SHP77 treated with DMSO at 0.1 percent for 48 hours (cell line): ENCODE results near the gene CCNL2.
"Not testable (repeated sequence)": the region's sequence is repeated elsewhere in the genome, so short reads cannot be mapped to it uniquely, and the experiment has no call there.

ENCODE experiments used
- DNase-seq: peaks from one replicate; lab custom pipeline; 2025; lab: John Stamatoyannopoulos, UW

The CCNL2 gene

DNA sequence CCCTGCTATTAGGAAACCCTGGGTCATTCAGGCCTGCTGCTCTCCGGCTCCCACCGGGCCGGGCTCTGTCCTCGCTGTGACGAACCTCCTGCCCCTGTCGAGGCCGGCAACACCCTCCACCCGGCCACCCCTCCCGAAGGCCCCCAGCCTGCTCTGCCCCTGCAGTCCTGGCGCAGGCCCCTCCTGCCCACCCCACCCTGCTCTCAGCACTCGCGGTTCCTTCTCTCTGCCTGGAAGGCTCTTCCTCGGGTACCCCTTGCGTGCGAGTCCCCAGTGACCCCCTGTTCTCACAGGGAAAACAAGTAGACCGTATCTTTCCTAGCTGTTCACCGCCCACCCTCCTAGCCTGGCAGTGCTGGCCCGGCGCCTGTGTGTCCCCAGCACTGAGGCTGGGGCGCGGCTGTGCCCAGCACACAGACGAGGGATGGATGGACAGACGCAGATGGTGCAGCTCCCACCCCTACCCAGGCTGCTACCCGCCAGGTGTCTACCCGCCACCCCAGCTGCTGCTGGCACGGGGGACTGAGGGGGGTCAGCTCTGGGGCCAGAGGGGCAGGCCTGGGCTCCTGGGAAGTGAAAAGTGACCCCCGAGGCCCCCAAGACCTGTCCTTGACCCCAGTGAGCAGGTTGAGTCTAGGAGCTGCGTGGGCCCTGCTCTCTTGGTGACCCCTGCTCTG, 33.3 kb upstream of the CCNL2 start:
- DNase-seq, result no peak

DNA sequence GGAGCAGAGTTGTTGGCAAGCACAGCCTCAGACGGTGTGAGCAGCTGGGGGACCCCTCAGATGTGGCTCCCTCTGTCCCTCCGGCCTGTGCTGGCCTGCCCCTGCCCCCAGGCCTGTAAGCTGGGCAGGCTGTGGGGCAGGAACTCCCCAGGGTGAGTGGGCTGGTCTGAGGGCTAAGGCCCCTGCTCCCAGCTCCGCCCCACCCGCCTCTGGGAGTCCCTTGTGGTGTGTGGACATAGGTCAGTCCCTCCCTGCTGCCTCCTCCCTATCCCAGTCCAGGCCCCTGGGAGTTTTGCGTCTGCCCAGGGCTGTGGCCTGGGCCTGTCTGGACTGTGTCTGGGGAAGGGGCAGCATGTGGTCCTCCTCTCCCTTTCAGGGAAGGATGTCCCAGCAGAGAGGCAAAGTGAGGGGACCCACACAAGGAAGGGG, 32.7 kb upstream of the CCNL2 start:
- DNase-seq, result no peak

GRCh38 chr1:1430992-1431844, 32.1 kb upstream of the CCNL2 start:
- no peak for DNase-seq

- DNase-seq, result no peak
These were observed 31.2 kb upstream of the CCNL2 start for GRCh38 chr1:1430114-1430982.

DNA sequence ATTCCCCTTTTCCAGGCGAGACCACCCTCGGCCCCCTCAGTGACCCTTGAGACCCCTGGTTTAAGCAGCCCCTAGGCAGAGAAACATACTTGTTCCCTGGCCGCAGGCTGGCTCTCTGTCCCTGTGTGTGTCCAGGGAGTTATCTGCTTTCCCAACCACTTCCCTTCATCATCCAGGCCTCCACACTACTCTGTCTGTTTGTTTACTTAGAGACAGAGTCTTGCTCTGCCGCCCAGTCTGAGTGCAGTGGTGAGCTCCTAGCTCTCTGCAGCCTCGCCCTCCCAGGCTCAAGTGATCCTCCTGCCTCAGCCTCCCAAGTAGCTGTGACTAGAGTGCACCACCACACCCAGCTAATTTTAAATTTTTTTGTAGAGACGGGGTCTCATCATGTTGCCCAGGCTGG, 30.5 kb upstream of the CCNL2 start:
- DNase-seq, result no peak

DNA sequence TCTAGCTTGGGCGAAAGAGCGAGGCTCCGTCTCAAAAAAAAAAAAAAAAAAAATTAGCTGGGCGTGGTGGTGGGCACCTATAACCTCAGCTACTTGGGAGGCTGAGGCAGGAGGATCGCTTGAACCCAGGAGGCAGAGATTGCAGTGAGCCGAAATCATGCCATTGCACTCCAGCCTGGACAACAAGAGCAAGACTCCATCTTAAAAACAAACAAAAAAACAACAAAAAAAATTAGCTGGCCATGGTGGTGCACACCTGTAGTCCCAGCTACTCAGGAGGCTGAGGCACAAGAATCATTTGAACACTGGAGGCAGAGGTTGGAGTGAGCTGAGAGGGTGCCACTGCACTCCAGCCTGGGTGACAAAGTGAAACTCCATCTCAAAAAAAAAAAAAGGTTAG, 29.8 kb upstream of the CCNL2 start:
- not testable (repeated sequence) for DNase-seq

- no peak for DNase-seq
These were observed 29.0 kb upstream of the CCNL2 start for GRCh38 chr1:1428174-1428573.

GRCh38 chr1:1427820-1428148, 28.6 kb upstream of the CCNL2 start:
- no peak for DNase-seq

- no peak for DNase-seq
These were observed 28.1 kb upstream of the CCNL2 start for GRCh38 chr1:1427106-1427819.

GRCh38 chr1:1426496-1427105, 27.5 kb upstream of the CCNL2 start:
- no peak for DNase-seq

GRCh38 chr1:1425753-1426495, 26.8 kb upstream of the CCNL2 start:
- DNase-seq, result no peak

- DNase-seq, result no peak
These were observed 26.3 kb upstream of the CCNL2 start for GRCh38 chr1:1425426-1425752.

DNA sequence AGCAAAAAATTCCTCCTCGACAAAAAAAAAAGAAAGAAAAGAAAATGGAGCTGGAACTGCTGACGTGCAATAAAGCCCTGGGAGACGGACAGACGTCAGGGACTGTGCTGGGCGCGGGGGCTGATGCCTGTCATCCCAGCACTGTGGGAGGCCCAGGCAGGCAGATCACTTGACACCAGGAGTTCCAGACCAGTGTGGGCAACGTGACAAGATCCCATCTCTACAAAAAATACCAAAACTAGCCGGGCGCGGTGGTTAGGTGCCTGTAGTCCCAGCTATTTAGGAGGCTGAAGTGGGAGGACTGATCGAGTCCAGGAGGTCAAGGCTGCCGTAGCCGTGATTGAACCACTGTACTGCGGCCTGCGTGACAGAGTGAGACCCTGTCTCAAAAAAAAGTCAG, 25.6 kb upstream of the CCNL2 start:
- DNase-seq, result no peak

GRCh38 chr1:1423245-1423597, 24.1 kb upstream of the CCNL2 start:
- DNase-seq, result no peak

DNA sequence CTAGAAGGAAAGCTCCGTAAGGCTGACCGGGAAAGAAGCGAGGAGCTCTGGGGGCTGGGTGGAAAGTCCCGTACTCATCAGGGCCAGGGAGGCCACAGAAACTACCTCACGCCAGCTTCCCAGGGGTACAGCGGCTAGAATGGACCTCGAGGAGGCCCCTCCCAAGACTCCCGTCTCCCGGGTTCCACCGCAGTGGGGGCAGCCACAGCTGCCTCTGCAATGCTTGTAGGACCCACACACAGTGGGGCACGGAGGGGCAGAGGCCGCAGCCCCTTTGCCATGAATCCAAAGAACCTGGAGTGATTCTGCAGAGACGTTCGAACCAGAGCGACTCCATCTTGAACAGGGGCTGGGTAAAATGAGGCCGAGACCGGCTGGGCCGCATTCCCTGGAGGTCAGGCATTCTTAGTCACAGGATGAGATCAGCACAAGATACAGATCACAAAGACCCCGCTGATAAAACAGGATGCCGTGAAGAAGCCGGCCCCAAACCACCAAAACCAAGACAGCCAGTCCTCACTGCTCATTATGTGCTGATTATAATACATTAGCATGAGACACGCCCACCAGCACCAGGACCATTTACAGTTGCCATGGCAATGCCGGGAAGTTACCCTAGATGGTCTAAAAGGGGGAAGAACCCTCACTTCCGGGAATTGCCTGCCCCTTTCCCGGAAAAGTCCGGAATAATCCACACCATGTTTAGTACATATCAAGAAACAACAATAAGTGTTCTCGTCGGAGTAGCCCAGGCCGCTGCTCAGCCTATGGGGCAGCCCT, 23.5 kb upstream of the CCNL2 start:
- DNase-seq, result no peak

DNA sequence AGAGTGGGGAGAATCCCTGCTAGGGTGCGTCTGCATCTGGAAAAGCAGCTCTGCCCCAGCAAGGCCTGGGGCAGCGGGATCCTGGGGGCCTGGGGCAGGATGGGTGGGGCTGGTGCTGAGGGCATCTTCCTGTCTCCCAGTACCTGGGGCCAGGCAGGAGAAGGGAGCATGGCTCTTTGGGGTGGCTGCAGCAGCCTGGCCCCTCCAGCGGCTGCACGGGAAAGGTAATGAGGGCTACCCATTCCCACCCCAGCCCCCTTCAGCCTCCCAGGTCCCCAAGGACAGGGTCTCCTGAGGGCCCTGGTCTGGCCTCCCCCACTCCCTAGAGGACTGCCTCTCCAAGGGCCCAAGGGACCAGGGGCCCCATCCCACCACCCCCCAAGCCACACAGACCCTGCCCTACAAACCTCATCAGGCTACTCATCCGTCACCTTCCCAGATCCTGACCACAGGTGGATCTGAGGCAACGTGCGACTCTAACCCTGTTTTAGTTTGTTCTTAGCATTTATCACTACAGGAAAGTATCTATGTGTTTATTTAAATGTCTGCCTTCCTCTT, 22.9 kb upstream of the CCNL2 start:
- no peak for DNase-seq

GRCh38 chr1:1421147-1421906, 22.2 kb upstream of the CCNL2 start, which contains the start of gene ANKRD65:
Gene ANKRD65 (minus strand): TSS chr1:1421276. CDS start chr1:1421005, 271 bp downstream.
- DNase-seq, result peak; percentile 71

GRCh38 chr1:1420654-1421141, 21.6 kb upstream of the CCNL2 start:
- no peak for DNase-seq
